Measurements from ENCODE around the gene ALDH3B2. TPM values are rescaled to one million over a fixed set of nuclear protein-coding genes. Genes with fewer than 3 reads are reported as not detected.

ALDH3B2 gene
- total RNA-seq, 4 donors from 2014 or later, result not detected

GRCh38 chr11:67633758-67634365, 40.6 kb downstream of the ALDH3B2 start:
- TF ChIP-seq POLR2A (IDR thresholded peaks at IDR 0.05), result no peak
- TF ChIP-seq CTCF (IDR thresholded peaks at IDR 0.05), result no peak
- Histone ChIP-seq H3K27me3 (no peaks in the 10 kb centered on the region), H3K27ac (peak overlapping the region in 3 of 4 donors; percentile 90 to 100 (median 100)), H3K4me3 (peak overlapping the region in 1 of 4 donors; percentile 64), H3K36me3 (no peaks in the 10 kb centered on the region), H3K4me1 (peaks cover 5 to 42% (median 9%) of the 10 kb centered on the region in 4 donors), H3K9me3 (no peaks in the 10 kb centered on the region)
- DNase-seq, result peak in 1 of 3 donors; percentile 83

- Histone ChIP-seq H3K36me3 (no peaks in the 10 kb centered on the region), H3K9me3 (no peaks in the 10 kb centered on the region), H3K4me1 (peaks cover 5 to 46% (median 9%) of the 10 kb centered on the region in 4 donors), H3K4me3 (peak overlapping the region in 1 of 4 donors; percentile 64), H3K27me3 (no peaks in the 10 kb centered on the region), H3K27ac (peak overlapping the region in 3 of 4 donors; percentile 90 to 100 (median 100))
- TF ChIP-seq CTCF (IDR thresholded peaks at IDR 0.05), result no peak
- no peak for TF ChIP-seq POLR2A (IDR thresholded peaks at IDR 0.05)
- DNase-seq, result peak in 1 of 3 donors; percentile 54
Measured at GRCh38 chr11:67632982-67633755, 41.3 kb downstream of the ALDH3B2 start.

DNA sequence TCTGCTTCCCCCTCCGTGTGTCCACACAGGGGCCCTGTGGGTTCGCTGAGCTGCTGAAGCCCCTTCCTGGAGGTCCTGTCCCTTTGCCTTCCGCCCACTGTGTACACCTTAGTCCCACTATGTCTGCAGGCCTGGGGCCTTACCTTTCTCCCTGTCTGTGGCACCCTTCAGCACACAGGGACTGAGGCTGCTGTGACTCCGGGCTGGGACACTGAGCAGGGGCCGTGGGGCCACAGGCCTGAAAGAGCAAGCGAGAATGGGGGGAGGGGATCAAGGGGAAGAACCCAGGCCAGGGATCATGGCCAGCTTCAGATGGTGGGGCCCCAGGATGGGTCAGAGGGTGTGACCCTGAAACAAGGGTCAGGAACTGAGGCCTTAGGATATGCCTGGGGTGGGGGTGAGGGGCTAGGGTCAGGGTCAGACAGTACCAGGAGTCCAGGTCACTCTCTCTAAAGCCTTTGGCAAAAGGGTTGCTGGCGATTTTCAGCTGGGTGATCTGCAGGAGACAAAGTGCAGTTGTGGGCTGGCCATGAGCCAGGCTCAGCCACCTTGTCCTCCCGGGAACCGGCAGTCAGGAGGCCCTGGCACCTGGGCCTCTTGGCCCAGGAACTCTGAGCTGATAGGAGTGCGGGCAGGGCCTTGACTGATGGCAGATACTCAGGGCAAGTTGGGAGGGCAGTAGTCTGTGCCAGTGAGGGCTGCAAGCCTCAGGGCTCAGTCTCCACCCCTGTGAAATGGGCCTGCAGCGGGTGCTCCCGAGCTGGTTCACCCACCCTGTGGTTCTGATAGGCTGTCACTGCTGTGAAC, 42.0 kb downstream of the ALDH3B2 start:
- H3K27me3 ChIP-seq, result no peaks in the 10 kb centered on the region
- peaks cover 5 to 46% (median 9%) of the 10 kb centered on the region in 4 donors for H3K4me1 ChIP-seq
- H3K27ac ChIP-seq, result peak overlapping the region in 3 of 4 donors; percentile 90 to 100 (median 100)
- DNase-seq, result peak in 2 of 3 donors; percentile 85 to 88
- no peaks in the 10 kb centered on the region for H3K9me3 ChIP-seq
- H3K36me3 ChIP-seq, result no peaks in the 10 kb centered on the region
- peak overlapping the region in 1 of 4 donors; percentile 64 for H3K4me3 ChIP-seq
- no peak for TF ChIP-seq CTCF (IDR thresholded peaks at IDR 0.05)
- TF ChIP-seq POLR2A (IDR thresholded peaks at IDR 0.05), result peak; percentile 37 to 42

DNA sequence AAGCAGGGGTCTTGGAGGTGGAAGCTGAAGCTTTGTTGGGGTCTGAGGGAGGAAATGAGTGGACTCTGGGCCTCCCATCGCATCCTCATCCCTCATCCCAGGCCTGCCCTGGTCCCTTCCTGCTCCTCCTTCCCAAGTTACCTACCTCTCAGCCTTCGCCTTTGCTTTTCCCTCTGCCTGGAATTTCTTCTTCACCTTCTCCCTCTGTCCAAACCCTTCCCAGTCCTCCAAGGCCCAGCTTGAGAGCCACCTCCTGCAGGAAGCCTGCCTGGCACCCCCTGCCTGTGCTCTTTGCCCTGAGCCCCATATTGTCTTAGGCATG, 42.6 kb downstream of the ALDH3B2 start:
- Histone ChIP-seq H3K36me3 (no peaks in the 10 kb centered on the region), H3K9me3 (no peaks in the 10 kb centered on the region), H3K4me3 (peak overlapping the region in 1 of 4 donors; percentile 64), H3K27ac (peak overlapping the region in 3 of 4 donors; percentile 90 to 100 (median 100)), H3K27me3 (no peaks in the 10 kb centered on the region), H3K4me1 (peaks cover 5 to 46% (median 9%) of the 10 kb centered on the region in 4 donors)
- no peak for DNase-seq
- TF ChIP-seq POLR2A (IDR thresholded peaks at IDR 0.05) (no peak), CTCF (IDR thresholded peaks at IDR 0.05) (no peak)

DNA sequence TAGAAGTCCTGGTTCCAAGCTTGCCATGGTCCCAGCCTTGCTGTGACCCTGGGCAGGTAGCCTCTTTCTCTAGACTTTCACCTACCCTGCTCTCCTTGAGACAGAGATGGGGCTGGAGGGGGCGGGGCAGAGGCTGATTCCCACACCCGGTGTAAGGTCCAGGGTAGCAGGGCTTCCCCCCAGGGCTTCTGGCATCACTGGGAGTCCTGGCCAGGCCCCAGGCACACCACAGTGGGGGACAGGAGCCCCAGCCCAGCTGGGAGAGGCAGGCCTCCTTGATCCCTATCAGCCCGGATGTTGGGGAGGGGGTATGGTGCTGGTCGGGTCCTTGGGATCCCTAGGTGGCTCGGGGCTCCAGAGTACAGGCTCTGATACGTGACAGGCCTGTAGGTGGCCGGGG, 43.0 kb downstream of the ALDH3B2 start:
- peak overlapping the region in 1 of 4 donors; percentile 64 for H3K4me3 ChIP-seq
- no peaks in the 10 kb centered on the region for H3K27me3 ChIP-seq
- no peaks in the 10 kb centered on the region for H3K36me3 ChIP-seq
- no peaks in the 10 kb centered on the region for H3K9me3 ChIP-seq
- DNase-seq, result peak in 2 of 3 donors; percentile 73 to 79
- H3K4me1 ChIP-seq, result peaks cover 5 to 46% (median 9%) of the 10 kb centered on the region in 4 donors
- peak overlapping the region in 3 of 4 donors; percentile 90 to 100 (median 100) for H3K27ac ChIP-seq
- no peak for TF ChIP-seq POLR2A (IDR thresholded peaks at IDR 0.05)

Measured in Peyer's patch (tissue), 4 donors.